Loucy (cell line): ENCODE measurements around the gene PRKD3.

ENCODE experiments used
- CTCF ChIP-seq: fragments of 200-600 bp; sonication (generic); conservative IDR thresholded peaks from 2 replicates; pipeline ENCODE4 v1.5.1; 2014; ENCODE audit warnings: mild to moderate bottlenecking, antibody characterized with exemption, low read length
- EZH2phosphoT487 ChIP-seq: fragments of 200-600 bp; IDR thresholded peaks from 2 replicates; pipeline ENCODE4 v1.6.1; 2018; ENCODE audit warnings: antibody characterized with exemption, mild to moderate bottlenecking, moderate library complexity, borderline replicate concordance

DNA sequence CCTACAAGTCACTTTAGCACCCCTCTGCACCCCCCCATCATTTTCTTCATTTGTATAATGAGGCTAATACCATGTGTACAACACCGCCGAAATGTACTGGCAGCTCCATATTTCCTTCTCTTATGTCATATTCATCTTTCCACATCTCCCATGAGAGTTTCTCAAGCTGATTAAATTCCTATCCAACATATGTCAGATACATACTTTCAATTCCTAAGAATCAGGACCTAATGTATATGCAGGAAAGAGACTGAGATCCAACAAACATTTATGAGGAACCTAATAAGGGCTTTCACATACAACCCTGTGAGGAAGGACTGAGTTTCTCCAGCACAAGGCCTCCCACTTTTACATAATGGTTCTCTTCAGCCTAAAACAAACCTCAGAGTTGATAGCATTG lies 41.9 kb downstream of the PRKD3 start:
- TF ChIP-seq CTCF (no peak), EZH2phosphoT487 (no peak)
